K562 (cell line): ENCODE results near the gene ACSS1. TPM values are rescaled to one million over a fixed set of nuclear protein-coding genes. Genes with fewer than 3 reads are reported as not detected.

ENCODE experiments used
- BCOR ChIP-seq: fragments of 450-650 bp; IDR thresholded peaks from 2 replicates; pipeline ENCODE4 v1.6.1; 2016
- EHMT2 ChIP-seq: fragments of 450-650 bp; IDR thresholded peaks from 2 replicates; pipeline ENCODE4 v1.6.1; 2018; ENCODE audit warnings: antibody characterized with exemption
- KDM5B ChIP-seq: fragments of 200-600 bp; sonication (generic); IDR thresholded peaks from 2 replicates; pipeline ENCODE4 v1.6.1; 2012; ENCODE audit warnings: low read depth, mild to moderate bottlenecking, moderate library complexity, low read length, control low read depth, inconsistent platforms; ENCODE audit not compliant: insufficient replicate concordance
- polyA plus RNA-seq, 8 experiments: library from polyadenylated mRNA; depleted of rRNA in 4 of 8; stranded (reverse) in 5 of 8; unstranded in 3 of 8; fragments of >200 nt; fragmentation: Nextera tagmentation in 2 of 8; fragmentation: Illumina TruSeq in 1 of 8; extraction: Ambion mirVana in 2 of 8; extraction: Trizol in 1 of 8; gene quantifications; 2 replicates each; pipeline versions ENCODE4 v1.2.1 to v1.2.3, GENCODE V29; 2011 to 2014; ENCODE audit warnings: inconsistent platforms in 1 of 8, missing spikeins in 1 of 8
- total RNA-seq, 7 experiments: library from RNA; depleted of rRNA in 6 of 7; stranded (reverse); fragments of >200 nt in 6 of 7; fragmentation: Illumina TruSeq in 2 of 7; extraction: Trizol in 2 of 7; gene quantifications; 2 replicates each; pipeline versions ENCODE4 v1.2.1 to v1.2.3, GENCODE V29; 2011 to 2021; ENCODE audit warnings: low replicate concordance in 1 of 7
- TF ChIP-seq, protein P1 (sequence below): sonication (generic); formaldehyde crosslinking; IDR thresholded peaks from 2 replicates; pipeline ENCODE4 v1.8.0; 2022; ENCODE audit warnings: mild to moderate bottlenecking, missing genetic modification reagents
- TF ChIP-seq, protein P2 (sequence below): sonication (generic); formaldehyde crosslinking; IDR thresholded peaks from 2 replicates; pipeline ENCODE4 v1.8.0; 2022; ENCODE audit warnings: mild to moderate bottlenecking, low read depth, missing genetic modification reagents
- TF ChIP-seq, protein P3 (sequence below): fragments of 450-650 bp; IDR thresholded peaks from 2 replicates; pipeline ENCODE4 v1.6.1; 2016; ENCODE audit warnings: mild to moderate bottlenecking
- TF ChIP-seq, protein P4 (sequence below): sonication (generic); formaldehyde crosslinking; IDR thresholded peaks from 2 replicates; pipeline ENCODE4 v1.8.0; 2022; ENCODE audit warnings: mild to moderate bottlenecking, missing genetic modification reagents

The ACSS1 gene
- total and polyA plus RNA-seq, 9 of the 15 experiments (the other 6 are each of a cell fraction or from before 2014, with no cell fraction given), result 0.07 to 2.1 (median 0.27) TPM; not detected in 3

DNA sequence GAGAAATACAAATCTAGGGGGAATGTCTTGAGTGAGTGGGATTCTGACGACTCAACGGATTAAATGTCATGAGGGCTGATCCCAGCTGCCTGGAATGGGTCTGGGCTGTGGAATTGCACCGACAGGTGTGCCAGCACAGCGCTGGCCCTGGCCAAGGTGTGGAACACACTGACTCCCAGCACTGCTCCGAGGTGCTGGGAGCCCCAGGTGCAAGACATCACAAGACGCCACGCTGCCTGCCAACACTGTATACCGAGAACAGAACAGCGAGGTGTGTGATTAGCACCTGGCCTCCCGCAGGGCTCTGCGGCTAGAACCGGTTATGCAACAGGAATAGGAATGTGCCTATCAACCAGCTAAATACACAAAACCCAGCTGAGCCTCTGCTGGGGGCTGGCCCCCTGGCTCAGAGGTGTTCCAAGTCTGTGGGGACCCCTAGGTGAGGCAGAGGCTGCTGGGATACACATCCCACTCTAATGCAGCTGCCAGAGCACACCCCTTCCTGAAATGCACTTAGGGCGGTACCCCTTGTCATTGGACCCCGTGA lies 40.6 kb downstream of the ACSS1 start (continued):
- TF ChIP-seq, protein P1, sequence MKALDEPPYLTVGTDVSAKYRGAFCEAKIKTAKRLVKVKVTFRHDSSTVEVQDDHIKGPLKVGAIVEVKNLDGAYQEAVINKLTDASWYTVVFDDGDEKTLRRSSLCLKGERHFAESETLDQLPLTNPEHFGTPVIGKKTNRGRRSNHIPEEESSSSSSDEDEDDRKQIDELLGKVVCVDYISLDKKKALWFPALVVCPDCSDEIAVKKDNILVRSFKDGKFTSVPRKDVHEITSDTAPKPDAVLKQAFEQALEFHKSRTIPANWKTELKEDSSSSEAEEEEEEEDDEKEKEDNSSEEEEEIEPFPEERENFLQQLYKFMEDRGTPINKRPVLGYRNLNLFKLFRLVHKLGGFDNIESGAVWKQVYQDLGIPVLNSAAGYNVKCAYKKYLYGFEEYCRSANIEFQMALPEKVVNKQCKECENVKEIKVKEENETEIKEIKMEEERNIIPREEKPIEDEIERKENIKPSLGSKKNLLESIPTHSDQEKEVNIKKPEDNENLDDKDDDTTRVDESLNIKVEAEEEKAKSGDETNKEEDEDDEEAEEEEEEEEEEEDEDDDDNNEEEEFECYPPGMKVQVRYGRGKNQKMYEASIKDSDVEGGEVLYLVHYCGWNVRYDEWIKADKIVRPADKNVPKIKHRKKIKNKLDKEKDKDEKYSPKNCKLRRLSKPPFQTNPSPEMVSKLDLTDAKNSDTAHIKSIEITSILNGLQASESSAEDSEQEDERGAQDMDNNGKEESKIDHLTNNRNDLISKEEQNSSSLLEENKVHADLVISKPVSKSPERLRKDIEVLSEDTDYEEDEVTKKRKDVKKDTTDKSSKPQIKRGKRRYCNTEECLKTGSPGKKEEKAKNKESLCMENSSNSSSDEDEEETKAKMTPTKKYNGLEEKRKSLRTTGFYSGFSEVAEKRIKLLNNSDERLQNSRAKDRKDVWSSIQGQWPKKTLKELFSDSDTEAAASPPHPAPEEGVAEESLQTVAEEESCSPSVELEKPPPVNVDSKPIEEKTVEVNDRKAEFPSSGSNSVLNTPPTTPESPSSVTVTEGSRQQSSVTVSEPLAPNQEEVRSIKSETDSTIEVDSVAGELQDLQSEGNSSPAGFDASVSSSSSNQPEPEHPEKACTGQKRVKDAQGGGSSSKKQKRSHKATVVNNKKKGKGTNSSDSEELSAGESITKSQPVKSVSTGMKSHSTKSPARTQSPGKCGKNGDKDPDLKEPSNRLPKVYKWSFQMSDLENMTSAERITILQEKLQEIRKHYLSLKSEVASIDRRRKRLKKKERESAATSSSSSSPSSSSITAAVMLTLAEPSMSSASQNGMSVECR (CRISPR knock-in tag), result no peak
- no peak for TF ChIP-seq EHMT2
- TF ChIP-seq, protein P2, sequence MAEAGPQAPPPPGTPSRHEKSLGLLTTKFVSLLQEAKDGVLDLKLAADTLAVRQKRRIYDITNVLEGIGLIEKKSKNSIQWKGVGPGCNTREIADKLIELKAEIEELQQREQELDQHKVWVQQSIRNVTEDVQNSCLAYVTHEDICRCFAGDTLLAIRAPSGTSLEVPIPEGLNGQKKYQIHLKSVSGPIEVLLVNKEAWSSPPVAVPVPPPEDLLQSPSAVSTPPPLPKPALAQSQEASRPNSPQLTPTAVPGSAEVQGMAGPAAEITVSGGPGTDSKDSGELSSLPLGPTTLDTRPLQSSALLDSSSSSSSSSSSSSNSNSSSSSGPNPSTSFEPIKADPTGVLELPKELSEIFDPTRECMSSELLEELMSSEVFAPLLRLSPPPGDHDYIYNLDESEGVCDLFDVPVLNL (CRISPR knock-in tag), result no peak
- no peak for TF ChIP-seq KDM5B
- TF ChIP-seq, protein P3, sequence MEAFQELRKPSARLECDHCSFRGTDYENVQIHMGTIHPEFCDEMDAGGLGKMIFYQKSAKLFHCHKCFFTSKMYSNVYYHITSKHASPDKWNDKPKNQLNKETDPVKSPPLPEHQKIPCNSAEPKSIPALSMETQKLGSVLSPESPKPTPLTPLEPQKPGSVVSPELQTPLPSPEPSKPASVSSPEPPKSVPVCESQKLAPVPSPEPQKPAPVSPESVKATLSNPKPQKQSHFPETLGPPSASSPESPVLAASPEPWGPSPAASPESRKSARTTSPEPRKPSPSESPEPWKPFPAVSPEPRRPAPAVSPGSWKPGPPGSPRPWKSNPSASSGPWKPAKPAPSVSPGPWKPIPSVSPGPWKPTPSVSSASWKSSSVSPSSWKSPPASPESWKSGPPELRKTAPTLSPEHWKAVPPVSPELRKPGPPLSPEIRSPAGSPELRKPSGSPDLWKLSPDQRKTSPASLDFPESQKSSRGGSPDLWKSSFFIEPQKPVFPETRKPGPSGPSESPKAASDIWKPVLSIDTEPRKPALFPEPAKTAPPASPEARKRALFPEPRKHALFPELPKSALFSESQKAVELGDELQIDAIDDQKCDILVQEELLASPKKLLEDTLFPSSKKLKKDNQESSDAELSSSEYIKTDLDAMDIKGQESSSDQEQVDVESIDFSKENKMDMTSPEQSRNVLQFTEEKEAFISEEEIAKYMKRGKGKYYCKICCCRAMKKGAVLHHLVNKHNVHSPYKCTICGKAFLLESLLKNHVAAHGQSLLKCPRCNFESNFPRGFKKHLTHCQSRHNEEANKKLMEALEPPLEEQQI, result no peak
- TF ChIP-seq BCOR, result no peak
- TF ChIP-seq, protein P4, sequence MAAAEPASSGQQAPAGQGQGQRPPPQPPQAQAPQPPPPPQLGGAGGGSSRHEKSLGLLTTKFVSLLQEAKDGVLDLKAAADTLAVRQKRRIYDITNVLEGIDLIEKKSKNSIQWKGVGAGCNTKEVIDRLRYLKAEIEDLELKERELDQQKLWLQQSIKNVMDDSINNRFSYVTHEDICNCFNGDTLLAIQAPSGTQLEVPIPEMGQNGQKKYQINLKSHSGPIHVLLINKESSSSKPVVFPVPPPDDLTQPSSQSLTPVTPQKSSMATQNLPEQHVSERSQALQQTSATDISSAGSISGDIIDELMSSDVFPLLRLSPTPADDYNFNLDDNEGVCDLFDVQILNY (CRISPR knock-in tag), result no peak
- TF ChIP-seq, all 486 proteins: peak for 0
